Glomerular visceral epithelial cell (primary cell): ENCODE measurements around the gene PI16.
A peak's percentile ranks its signal among the peaks of the same experiment; 100 is the strongest.

Source experiments
- DNase-seq: peaks from one replicate; pipeline ENCODE4 v3.0.0-alpha.2; 2016; ENCODE audit errors: extremely low spot score

Gene PI16

DNA sequence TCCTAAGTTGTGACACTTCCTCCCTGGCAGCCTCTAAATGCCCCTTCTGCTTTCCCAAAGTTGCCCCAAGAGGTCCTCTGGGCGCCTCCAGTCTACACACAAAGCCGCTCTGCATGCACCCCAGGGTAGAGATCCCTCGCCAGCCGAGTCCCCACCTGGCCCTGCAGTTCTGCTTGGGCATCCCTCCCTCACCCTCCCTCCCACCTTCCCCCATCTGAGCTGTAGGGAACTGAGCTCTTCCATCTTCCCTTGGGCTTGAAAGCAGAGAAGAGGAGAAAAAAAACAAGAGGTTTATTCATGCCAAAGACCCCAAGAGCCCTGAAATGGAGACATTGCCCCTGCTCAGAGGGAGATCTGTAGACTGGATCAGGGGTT is 45.2 kb downstream of the PI16 start:
- no peak for DNase-seq

DNA sequence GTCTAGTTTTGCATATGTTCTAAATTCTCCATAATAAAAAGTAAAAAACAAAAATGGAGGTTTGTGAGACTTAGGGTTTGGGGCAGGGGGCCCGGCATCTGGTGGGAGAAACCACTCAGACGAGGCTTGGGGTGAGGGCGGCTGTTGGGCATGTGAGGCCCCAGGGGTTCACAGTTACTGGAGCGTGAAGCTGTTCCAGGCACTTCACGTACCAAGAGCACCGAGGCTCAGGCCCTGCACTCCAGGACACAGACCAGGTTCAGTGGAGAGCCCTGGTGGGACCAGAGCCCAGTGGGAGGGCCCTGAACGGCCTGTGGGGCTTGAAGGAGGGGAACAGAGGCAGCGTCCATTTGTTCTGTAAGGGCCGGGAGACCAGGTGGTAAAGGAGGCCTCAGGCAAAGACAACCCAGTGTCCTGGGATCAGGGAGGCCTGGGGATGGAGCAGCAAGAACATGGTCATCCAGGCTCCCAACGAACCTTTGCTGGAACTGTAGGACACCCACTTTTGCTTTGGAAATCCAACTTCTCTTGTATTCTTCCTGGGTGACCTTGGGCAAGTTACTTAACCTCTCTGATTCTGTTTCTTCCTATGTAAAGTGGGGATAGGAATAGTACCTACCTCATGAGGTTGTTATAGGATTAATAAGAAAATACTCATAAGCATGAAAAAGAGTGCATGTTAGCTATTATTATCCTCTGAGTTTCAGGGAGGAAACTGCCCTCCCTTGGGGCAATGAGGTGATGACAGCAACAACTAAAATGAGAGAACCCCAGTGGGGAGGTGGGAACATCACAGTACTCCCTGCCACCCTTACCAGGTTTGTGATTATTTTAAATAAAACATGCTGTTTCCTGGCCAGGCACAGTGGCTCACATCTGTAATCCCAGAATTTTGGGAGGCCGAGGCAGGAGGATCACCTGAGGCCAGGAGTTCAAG is 49.8 kb downstream of the PI16 start:
- no peak for DNase-seq

DNA sequence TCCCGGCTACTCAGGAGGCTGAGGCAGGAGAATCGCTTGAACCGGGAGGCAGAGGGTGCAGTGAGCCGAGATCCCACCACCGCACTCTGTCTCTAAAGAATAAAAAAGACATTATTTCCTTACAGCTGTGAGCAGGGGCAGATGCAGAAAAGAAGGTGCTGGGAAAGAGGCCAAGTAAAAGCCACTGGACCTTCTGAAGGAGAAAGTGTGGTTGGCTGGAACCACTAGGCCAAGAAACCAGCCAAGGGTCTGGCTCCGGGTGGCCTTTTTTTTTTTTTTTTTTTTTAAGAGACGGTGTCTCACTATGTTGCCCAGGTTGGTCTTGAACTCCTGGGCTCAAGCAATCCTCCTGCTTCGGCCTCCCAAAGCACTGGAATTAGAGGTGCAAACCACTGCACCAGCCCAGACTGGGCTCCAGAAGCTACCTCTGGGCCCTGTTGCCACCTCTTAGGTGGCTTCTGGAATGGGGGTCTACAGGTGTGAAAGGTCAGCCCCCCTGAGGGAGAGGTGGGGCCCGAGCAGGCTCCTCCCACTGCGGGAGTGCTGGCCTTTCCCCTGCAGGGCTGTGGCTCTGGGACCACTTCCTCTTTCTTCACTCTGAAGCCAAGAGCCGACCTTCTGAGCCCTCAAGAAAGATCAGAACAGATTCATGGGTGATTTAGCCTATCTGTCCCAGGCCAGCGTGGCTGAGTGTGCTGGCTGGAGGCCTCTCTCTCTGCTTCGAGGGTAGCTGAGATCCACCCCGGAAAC is 50.7 kb downstream of the PI16 start, which contains the start of gene FGD2:
FGD2 (plus strand) TSS at position 595 of the 750 bp plus-strand sequence. CDS start 163 bp downstream, outside the sequence.
- peak; percentile 40 for DNase-seq

DNA sequence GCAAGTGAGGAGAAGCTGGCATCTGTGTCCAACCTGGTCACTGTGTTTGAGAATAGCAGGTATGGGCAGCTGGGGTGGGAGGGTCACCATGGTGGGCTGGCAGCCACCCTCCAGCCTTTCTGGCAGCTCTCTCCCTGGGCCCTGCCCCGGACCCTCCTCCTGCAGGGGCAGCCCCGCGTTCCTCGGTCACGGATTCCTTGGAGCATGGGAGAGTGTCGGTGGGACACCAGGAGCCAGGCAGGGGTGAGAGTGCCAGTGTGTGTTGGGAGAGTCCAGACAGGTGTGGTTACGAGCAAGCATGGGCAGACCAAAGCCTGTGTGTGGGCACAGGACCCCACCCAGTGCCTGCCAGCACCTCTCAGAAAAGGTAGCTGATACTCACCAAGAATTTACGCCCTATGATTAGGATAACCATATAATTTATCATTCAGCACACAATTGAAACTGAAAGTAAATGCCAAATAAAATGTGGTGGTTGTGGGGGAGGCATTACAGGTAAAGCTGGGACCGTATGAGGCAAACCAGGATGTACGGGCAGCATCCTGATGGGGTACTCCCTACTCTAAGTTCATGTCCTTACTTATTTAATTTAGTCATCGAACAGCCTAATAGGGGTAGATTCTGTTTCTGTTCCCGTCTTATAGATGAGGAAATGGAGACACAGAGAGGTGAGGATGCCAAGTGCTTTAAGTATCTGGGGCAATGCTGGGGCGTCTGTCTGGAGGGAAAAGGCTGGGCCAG is 51.5 kb downstream of the PI16 start:
- DNase-seq: no peak

DNA sequence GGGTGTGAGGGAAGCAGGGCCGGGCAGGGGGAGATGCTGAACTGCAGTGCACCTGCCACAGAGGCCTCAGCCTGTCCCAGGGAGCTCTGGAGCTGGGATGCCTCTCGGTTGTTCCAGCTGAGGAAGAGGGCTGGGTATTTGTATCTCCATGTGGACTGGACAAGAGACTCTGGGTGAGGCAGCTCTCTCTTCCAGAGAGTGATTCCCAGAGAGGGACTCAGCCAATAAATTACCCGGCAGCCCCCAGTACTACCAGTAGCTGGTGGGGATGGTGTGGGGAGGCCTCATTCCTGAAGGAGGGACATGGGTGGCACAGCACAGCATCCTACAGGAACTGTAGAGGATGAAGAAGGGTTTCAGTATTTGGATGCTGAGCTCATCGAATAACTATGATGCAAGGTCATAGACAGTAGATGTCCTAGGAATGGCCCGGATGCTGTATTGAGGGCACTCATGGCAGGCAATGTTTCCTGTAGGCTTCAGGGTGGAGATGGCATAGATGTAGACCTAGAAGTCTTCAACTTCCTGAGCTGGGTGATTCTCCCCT is 52.3 kb downstream of the PI16 start:
- no peak for DNase-seq

DNA sequence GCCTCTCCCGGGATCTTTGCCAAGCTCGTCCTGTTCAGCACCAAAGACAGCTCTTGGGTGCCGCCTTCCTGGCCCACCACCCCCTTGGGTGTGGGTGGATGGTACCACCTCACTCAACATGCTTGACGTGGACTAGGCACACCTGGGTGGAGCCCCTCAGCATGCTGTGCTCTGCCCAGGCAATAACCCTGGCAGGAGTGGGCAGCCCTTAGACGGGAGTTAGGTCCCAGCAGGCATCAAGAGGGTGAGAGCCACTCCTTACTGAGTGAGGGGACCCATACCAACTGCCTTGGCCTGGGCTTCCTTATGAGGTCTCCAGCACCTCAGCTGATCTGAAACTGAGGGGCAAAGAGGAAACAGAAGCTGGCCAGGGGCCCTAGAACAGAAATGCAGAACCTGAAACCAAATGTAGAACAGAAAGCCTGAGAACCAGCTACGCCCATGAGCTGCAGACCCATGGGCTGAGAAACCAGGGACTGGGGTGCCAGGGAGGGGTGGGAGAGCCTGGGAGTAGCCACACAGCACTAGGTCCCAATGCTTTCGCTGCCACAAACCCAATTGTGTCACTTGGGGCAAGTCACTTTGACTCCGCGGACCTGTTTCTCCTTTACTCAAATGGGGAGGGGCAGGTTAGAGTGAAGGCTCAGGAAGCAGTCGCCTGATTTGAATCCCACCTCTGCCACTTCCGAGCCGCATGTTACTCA is 53.0 kb downstream of the PI16 start:
- no peak for DNase-seq

DNA sequence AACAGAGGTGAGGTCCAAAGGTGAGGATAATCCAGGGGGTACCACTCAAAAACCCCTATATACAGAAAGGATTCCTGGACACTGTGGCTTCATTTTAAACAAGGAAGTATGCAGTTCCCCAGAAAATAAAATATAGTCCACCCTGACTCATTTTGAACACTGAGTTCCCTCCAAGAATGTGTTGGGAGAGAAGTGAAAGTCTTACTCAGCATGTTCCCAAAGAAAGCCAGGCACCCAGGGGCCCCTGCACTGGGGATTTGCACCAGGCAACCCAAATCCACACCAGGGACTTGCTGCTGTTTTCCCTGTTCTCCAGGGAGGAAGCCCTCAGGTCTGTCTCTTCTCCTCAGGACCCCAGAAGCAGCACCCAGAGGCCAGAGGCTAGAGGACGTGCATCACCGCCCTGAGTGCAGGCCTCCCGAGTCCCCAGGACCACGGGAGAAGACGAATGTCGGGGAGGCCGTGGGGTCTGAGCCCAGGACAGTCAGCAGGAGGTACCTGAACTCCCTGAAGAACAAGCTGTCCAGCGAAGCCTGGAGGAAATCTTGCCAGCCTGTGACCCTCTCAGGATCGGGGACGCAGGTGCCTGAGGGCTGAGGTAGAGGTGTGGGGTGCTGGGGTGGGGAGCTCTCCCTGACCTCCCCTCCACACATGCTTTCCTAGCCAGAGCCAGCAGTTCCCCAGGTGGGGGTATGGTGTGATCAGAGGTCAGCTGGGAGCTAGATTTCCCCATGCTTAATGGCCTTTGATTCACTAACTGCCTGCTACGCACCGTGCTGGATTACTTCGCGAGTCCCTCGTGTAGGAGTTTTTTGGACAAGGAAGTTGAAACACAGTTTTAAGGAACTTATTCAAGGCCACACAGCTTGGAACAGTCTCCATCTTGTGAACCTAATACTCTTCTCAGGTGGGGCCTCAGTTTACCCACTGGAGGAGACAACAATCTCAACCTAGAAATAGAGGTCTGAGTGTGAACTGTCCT is 54.2 kb downstream of the PI16 start:
- no peak for DNase-seq

DNA sequence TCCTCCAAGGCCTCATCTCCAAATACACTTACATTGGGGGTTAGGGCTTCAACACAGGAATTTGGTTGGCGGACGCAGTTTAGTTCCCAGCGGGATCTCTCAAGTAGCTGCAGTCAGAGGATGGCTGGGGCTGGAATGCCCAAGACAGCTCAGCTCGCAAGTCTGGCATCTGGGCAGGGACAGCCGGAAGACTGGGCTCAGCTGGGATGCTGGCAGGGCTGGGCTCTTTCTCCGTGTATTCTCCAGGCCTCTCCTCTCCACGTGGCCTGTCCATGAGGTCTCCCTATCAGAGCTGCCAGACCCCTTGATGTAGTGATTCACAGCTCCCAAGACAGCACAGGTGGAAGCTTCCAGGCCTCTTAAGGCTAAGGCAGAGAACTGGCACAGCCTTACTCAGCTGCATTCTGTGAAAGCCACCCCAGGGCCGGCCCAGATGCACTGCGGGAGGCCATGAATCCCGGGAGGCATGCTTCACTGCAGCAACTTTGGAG is 55.9 kb downstream of the PI16 start:
- DNase-seq: no peak

DNA sequence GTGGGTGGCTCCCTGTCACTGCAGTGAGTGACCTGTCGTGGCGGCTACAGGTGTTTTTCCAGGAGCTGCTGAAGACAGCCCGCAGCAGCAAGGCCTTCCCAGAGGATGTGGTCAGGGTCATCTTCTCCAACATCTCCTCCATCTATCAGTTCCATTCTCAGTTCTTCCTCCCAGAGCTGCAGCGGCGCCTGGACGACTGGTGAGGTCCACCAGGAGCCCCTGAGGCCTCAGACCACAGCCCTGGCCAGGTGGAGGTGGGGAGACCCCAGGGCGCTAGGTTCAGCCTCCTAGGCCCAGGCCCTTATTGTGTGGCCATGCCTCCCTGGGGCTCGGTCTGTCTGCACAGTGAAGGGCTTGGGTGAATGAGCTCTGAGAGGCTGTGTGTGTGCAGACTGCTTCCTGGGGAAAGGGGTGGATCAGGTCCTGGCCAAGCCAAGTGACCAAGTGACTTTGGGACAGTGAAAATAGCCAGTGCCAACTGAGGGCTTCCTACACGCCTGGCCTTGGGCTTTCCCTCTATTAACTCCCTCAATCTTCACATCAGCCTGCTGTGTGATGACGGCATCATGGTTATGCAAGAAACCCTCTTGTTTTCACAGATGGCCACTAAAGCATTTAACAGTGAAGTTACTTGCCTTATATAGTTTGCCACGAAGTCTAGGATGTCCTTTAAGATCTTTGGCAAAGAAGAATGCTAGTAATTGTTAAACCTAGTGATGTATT is 57.3 kb downstream of the PI16 start:
- DNase-seq: no peak

DNA sequence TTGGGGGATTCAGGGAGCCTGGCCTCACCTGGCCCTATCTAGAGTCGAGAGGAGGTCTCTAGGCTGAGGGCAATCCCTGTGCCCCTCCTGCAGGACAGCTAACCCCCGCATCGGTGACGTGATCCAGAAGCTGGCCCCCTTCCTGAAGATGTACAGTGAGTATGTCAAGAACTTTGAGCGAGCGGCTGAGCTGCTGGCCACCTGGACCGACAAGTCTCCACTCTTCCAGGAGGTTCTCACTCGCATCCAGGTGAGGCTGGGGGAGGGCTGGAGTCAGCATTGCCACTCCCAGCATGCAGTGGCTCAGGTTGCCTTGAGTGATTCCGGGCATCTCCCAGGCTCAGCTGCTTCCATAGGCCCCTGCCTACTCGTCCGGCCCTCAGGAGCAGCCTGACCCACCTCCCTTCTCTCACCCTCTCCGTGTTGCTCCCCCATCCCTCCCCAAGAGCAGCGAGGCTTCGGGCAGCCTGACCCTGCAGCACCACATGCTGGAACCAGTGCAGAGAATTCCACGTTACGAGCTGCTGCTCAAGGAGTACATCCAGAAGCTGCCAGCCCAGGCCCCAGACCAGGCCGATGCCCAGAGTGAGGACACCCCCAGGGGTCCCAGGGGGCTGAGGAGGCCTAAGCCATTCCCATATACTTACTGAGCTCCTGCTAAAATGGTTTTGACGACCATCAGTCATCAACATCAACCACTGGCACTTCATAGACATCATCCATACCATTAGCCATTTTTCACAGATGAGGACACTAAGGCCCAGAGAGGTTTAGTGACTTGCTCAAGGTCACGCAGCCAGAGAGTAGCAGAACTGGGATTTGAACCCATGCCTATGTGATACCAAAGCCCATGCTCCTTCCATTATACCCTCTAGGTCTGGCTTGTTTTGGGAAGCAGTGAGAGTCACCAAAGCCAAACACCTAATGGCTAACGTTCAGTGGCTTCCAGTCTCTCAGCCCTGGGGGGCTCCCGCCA is 59.3 kb downstream of the PI16 start:
- no peak for DNase-seq
